Inflammatory macrophage treated with lipopolysaccharide for 4 hours (primary cell): ENCODE results near the gene PSMD8.
A peak's percentile ranks its signal among the peaks of the same experiment; 100 is the strongest.
"Not testable (repeated sequence)": the region's sequence is repeated elsewhere in the genome, so short reads cannot be mapped to it uniquely, and the experiment has no call there.

Experiments
- DNase-seq: peaks from one replicate; pipeline ENCODE4 v3.0.0-alpha.2; 2020

The PSMD8 gene

DNA sequence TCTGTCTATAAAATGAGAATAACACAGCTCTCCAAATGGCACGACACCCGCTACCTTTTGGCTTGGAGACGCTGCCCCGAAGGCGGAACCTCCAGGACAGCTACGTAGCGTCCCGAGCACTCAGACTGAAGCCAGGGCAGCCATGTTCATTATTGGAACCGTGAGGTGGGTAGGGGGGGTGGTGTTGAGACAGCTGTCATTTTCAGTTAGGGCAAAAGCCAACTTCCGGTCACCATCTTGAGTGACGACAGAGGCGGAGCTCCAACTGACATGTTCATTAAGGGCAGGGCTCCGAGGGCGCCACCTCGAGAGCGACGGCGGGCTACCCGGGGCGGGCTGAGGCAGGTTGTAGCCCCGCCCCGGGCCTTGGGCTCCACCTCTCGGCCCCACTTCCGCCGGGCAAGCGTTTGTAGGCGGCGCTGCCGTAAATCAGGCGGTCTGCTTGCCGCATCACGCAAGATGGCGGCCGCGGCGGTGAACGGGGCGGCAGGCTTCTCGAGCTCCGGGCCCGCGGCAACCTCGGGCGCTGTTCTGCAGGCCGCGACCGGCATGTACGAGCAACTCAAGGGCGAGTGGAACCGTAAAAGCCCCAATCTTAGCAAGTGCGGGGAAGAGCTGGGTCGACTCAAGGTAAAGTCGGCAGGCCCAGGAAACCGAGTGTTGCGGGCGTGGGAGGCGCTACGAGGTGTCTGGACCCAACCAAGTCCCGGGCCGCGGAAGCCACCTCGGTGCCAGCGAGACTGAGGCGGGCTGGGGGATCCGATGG, at the start of gene PSMD8:
Gene PSMD8 (plus strand): TSS at position 240 of the 766 bp plus-strand sequence. CDS start 31 bp downstream, at position 271.
- peak; percentile 100 for DNase-seq

DNA sequence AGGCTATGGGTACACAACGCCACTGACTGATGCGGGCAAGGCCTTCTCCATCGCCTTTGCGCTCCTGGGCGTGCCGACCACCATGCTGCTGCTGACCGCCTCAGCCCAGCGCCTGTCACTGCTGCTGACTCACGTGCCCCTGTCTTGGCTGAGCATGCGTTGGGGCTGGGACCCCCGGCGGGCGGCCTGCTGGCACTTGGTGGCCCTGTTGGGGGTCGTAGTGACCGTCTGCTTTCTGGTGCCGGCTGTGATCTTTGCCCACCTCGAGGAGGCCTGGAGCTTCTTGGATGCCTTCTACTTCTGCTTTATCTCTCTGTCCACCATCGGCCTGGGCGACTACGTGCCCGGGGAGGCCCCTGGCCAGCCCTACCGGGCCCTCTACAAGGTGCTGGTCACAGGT, 47.8 kb upstream of the PSMD8 start:
- DNase-seq, result no peak

DNA sequence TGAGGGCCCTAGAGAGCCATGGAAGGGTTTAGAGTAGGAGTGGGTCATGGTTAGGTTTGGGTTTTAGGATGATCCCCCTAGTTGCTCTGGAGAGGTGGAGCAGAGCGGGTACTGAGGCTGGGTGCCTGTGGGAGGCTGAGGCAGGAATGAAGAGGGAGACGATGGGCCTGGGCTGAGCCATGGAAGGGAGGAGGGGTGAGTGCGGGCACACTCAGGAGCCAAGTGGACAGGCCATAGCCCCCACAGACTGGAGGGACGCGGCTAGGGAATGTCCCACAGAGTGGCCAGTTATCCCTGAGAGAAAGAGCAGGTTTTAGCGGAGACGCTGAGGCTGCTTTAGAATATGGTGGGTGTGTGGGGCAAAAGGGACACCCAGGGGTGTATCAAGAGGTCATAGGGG, 44.7 kb upstream of the PSMD8 start:
- DNase-seq, result no peak

DNA sequence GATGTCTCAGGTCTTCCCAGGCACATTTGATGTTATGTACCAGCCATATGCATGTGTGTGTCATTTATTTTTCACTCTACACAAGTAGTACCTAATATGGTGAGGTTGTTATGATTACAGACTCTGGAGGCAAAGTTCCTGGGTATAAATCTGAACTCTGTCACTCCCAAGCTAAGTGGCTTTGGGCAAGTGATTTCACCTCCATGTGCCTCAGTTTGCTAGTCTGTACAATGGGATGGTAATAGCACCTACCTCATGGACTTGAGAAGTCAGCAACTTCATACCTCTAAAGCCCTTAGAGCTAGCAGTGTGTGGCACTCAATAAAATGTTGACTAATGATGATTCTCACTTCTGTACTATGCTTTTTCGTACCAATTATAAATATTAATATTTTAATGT, 42.6 kb upstream of the PSMD8 start:
- no peak for DNase-seq

DNA sequence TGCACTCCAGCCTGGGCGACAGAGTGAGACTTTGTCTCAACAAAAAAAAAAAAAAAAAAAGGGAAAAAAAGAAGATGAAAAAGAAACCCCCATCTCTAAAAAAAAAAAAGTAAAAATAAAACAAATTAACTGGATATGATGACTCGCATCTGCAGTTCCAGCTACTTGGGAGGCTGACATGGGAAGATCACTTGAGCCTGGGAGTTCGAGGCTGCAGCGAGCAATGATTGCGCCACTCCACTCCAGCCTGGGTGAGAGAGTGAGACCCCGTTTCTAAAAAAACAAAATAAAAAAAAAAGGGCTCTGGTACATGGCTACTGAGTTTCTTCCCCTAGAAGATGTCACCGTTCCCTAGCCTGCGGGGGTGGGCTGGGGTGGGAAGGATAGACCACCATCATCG, 41.1 kb upstream of the PSMD8 start:
- no peak for DNase-seq

DNA sequence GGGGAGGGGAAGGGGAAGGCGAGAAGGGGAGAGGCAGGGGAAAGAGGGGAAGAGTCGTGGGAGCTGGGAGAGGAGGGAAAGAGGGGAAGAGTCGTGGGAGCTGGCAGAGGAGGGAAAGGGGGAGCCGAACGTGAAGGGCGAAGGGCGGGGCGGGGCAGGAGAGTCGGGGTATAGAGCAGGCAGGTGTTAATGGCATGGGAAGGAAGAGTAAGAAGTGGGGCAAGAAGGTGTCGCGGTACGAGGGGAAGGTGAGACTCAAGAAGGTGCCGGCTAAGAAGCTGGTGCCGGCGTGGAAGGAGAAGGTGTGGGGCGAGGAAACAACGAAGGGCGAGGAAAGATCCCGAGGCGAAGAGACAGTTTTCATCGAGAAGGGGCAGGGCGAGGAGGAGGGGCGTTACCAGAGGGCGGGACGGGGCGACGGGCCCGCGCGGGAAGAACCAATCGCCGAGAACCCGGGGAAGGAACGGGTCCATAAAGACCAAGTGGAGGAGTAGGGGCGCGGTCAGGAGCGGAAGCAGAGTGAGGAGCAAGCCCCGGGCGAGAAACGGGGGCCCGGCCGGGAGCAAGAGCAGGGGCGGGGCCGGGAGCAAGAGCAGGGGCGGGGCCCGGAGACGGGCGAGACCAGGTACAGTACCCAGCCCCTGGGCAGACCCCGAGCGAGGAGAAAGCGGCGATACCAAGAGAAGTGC, 38.3 kb upstream of the PSMD8 start:
- peak; percentile 98 for DNase-seq

DNA sequence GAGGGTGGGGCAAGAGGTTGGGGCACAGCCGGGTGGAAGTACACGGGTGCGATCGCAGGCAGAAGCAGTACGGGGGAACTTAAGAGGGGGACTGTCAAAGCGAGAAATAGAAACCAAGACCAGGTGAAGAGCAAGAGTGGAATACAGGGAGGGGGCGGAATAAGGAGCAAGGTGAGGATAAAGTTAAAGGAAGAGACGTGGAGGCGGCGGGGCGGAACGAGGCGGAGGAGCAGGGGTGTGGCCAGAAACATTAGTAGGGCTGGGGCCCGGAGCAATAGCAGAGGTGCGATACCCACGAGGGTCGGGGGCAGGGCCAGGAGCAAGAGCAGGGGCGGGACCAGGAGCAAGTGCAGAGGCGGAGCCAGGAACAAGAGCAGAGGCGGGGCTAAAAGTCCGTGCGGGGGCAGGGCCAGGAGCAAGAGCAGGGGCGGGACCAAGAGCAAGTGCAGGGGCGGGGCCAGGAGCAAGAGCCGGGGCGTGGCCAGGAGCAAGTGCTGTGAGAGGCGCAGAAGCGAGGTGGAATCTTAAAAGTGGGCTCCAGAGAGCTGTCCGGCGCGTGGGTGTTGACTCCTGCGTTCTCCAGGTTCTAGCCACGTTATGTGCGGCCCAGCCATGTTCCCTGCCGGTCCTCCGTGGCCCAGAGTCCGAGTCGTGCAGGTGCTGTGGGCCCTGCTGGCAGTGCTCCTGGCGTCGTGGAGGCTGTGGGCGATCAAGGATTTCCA, 37.6 kb upstream of the PSMD8 start:
- DNase-seq, result peak; percentile 99

DNA sequence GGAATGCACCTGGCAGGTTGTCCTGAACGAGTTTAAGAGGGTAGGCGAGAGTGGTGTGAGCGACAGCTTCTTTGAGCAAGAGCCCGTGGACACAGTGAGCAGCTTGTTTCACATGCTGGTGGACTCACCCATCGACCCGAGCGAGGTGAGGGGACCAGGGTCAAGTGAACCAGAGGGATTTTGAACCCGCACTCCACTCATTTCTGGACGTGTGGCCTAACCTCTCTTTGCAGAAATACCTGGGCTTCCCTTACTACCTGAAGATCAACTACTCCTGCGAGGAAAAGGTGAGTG, 37.1 kb upstream of the PSMD8 start:
- DNase-seq, result no peak

DNA sequence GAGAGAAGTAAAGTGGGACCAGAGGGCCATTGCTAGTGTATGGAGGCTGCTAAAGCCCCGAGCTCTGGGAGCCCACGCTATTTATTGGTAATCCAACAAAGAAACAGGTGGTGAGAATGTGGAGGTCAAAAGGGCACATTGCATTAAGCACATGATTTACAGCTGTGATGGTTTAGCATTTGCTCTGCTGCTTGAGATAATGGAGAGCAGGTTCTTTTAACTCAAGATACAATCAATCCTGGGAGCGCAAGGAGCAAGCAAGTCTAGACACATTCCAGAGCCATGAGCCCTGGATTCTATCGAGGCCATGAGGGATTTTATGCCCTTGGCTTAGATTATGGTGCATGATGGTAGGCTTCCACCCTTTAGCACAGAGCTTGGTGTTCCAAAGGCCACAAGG, 35.4 kb upstream of the PSMD8 start:
- DNase-seq, result not testable (repeated sequence)

DNA sequence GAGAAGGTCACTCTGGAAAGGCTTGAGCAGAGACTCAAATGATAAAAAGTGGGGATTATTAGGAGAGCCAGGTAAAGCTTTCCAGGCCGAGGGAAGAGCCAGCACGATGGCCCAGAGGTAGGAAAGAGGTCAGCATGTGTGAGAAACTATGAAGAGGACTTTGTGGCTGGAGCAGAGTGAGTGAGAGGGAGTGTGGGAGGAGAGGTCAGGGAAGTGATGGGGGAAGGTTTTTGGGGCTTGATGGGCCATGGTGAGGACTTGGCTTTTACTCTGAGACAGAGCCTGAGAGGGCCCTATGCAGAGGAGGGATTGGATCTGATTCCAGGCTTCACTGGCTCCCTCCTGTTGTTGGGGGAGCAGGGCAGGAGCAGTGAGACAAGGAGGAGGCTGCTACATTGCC, 33.4 kb upstream of the PSMD8 start:
- no peak for DNase-seq

DNA sequence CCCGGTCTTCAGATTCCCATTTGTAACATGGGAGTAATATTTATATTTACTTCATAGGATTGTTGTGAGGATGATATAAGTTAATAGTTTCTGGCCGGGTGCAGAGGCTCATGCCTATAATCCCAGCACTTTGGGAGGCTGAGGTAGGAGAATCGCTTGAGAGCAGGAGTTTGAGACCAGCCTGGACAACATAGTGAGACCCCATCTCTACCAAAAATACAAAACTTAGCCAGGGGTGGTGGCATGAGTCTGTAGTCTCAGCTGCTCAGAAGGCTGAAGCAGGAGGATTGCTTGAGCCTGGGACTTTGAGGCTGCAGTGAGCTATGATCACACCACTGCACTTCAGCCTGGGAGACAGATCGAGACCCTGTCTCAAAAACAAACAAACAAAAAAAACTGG, 27.5 kb upstream of the PSMD8 start:
- no peak for DNase-seq

DNA sequence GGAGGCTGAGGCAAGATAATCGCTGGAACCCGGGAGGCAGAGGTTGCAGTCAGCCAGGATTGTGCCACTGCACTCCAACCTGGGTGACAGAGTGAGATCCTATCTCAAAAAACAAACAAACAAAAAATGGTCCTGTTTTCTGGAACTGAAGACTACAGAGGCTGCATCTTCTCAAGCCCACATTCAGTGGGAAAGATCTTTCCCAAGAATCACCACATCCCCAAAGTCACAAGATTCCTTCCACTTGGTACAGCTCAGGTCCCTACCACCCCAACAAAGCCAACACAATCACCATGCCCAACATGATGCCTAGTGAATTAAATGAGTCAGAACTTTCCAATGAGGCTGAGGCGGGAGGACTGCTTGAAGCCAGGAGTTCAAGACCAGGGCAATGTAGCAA, 23.5 kb upstream of the PSMD8 start:
- DNase-seq, result no peak

DNA sequence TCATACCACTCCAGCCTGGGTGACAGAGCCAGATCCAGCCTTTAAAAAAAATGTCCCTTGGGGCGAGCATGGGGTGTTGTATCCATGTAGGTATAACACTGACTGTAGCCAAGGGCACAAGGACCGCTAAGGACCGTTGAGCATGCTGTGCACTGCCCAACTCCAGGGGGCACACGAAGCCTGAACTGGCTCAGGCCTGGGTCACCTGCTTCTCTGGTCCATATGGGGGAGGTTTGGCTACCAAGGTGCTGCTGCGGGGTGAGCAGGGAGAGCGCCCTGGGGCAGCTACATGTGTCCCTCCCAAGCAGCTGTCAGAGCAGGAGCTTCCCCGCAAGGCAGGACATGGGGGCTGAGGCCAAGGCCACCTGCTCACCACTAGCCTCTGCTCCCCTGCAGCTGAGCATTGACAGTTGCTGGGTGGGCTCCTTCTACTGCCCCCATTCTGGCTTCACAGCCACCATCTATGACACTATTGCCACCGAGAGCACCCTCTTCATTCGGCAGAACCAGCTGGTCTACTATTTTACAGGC, 22.4 kb upstream of the PSMD8 start:
- DNase-seq, result no peak

DNA sequence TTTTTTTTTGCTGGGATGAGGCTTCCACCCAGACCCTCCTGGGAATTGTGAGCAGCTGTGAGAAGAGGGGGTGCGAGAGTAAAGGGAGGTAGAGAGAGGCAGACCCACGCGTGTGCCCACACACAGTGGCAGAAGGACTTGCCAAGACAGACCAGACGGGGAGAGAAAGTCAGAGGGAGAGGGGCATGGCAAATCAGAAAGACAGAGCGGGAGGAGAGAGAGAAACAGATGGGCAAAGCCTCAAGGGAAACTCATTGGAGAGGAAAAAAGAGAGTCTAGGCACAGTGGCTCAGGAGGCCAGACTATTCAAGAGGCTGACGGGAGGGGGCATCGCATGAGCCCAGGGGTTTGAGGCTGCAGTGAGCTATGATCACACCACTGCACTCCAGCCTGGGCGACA, 21.8 kb upstream of the PSMD8 start:
- no peak for DNase-seq

DNA sequence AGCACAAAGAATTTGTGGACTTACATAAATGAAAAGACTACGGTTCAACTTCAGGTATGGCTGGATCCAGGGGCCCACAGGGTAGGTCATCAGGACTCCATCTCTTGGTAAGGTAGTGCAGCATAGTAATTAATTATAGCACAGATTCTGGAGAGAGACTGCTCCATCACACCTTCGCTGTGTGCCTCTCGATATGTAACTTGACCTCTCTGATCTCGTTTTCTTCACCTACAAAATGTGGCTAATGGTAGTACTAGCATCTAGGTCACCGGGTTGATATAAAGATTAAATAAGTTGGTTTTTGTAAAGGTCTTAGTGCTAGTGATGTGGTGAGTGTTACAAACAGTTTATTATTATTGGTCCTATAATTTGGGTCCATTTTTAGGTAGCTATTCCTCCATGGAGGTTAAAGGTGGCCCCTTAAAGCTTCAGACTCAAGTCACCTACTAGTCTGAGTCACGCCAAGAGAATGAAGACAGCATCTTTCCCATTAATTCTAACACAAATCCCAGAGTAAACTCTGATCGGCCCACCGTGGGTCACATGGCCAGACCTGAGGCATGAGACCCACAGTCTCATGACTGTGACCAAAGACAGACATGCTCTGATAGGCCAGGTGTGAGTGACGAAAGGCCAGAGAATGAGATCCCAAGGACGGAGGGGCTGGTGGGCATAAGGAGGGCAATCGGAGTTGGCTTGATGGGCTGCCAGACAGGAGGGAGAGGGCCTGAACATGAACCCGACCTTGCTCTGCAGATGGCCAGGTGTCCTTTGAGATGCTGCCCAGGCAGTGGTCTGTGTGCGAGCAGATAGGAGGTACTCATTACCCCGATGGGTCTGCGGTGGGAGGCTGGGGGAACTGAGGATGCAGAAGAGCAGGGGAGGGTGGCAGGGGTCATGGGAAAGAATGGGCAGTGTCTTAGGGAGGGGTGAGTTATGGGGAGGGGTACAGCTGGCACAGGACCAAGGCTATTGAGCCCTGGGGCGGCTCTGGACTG, 18.3 kb upstream of the PSMD8 start:
- no peak for DNase-seq

DNA sequence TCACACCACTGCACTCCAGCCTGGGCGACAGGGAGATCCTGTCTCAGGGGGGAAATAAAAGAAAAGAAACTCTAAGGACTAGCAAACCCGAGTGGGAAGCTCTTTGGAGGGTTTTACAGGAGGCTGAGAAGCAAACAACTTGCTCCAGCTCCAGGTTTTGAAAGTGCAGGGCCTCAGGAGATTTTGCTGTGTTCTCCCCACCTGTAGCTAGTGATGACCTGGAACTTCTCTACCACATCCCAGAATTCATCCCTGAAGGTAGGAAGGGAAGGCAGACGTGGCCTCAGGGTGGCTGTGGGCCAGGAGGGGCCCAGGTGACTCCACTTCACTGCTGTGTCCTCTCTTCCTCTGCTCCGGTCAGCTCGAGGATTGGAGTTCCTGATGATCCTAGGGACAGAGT, 16.3 kb upstream of the PSMD8 start:
- DNase-seq, result no peak

DNA sequence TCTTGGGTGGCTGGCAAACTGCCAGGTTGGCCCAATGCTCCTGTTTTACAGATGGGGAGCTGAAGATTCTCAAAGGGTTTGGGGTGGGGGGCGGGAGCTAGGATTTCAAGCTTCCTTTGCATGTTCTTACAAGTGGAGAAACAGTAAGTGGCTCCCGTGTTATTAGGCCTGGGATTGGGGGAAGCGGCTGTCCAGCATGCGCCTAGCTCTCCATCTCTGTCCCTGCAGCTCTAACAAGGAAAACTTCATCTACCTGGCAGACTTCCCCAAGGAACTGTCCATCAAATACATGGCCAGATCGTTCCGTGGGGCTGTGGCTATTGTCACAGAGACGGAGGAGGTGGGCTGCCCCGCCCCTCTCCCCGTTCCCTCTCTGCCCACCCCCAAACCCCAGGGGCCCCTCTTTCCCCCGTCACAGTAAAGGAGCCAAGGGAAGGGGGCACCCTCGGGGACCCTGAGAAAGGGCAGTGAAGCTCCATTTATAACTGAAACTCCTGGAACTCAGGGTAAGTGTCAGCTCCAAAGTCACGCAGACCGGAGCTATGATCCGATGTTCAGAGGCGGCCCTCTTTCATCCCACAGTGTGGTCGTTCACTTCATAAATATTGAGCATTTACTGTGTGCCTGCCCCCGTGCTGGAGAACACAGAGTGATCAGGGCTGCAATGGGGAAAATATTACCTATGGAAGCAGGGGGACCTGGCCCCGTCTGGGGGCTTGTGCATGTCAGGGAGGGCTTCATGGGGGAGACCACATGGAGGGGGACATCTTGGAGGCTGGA, 14.9 kb upstream of the PSMD8 start:
- DNase-seq, result no peak

DNA sequence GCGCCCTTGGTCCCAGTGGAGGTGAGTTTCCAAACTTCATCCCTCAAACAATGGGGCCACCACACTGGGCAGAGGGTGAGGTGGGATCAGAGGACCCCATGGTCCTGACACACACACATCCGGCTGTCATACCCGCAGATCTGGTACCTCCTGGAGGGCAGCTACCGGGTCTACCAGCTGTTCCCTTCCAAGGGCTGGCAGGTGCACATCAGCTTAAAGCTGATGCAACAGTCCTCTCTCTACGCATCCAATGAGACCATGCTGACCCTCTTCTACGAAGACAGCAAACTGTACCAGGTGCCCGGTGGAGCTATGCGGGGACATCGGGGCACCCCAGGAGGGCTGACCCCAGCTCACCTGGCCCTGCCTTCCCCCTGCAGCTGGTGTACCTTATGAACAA, 14.0 kb upstream of the PSMD8 start:
- DNase-seq, result no peak

DNA sequence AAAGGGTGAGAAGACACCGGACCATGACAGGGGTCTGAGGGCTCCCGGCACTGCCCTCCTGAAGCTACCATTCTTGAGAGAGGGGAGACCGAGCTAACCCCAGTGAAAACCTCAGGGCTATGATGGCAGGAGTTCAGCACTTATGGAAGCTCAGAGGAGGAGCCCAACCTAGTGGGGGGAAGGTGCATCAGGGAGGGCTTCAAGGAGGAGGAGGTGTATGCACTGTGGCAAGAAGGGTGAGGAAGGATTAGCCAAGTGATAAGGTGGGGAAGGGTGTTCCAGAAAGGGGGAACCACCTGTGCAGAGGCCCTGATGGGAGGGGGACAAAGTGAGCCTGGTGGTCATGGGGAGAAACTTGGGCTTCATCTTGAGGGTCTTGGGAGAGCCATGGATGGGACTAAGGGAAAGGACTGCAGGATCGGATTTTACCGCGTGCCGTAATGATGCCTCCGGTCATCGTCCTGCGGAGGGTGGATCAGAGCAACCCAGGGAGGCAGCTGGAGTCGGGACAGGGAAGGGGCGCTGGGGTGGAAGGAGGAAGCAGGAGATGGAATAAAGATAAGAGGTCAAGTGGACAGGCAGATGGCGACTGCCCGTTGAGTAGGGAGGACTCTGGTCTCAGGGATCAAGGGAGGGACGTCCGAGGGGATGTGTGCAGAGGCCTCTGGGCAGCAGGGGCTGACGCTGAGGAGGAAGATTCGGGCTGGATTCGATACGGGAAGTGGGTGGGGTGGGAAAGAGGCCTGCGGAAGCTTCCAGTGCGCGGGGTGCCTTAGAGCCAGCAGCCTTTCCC, 13.3 kb upstream of the PSMD8 start:
- no peak for DNase-seq

DNA sequence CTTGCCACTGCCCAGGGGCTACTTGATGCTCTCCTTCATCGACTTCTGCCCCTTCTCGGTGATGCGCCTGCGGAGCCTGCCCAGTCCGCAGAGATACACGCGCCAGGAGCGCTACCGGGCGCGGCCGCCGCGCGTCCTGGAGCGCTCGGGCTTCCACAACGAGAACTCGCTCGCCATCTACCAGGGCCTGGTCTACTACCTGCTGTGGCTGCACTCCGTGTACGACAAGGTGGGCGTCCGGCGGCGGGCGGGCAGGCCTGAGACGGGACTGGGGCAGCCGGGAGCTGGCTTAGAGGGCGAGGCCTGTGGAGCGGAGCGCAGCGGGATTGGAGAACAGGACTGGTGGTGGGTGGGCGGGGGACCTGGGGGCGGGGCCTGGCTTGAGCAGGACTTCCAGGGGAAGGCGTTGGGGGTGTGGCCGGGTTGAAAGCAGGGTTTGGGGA, 12.7 kb upstream of the PSMD8 start:
- DNase-seq, result peak; percentile 82
